Measurements from ENCODE around the gene SCFD1.

SCFD1 gene

GRCh38 chr14:30756594-30756993, 134.5 kb downstream of the SCFD1 start:
- WGBS, 2 experiments (ENCODE audit: insufficient coverage in 2 of 2): 71 to 95% methylated on average over 2 of the region's 2 CpGs
- no peaks in the 10 kb centered on the region for H3K36me3 ChIP-seq (ENCODE audit: control insufficient read depth, insufficient read depth, low read length)
- no peak overlapping the region for H3K4me3 ChIP-seq (ENCODE audit: extremely low read depth, insufficient read depth, low read length, poor library complexity, severe bottlenecking)
- H3K27ac ChIP-seq (ENCODE audit: low read depth, low read length, severe bottlenecking): no peak overlapping the region
- H3K4me1 ChIP-seq (ENCODE audit: control insufficient read depth, insufficient read depth, low read length, poor library complexity, severe bottlenecking): no peaks in the 10 kb centered on the region
- H3K9me3 ChIP-seq (ENCODE audit: control insufficient read depth, low read length): no peaks in the 10 kb centered on the region

DNA sequence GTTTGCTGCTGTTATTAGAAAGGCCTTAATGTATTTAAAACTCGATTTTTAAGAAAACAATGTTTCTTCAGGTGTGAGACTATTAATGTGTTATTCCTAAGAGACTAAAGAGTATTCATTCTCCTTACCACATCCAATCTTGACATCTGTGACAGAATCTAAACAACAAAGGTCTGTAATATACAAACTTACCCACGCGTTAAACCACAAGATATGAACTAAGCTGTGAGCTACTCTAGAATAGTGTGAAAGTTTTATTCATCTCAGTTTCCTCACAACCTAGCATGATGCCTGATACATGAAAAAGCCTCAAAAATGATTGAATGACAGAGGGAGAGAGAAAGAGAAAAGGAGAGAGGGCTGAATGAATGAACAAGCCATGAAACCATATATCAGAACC, 135.0 kb downstream of the SCFD1 start:
- no peaks in the 10 kb centered on the region for H3K9me3 ChIP-seq (ENCODE audit: control insufficient read depth, low read length)
- no peaks in the 10 kb centered on the region for H3K36me3 ChIP-seq (ENCODE audit: control insufficient read depth, insufficient read depth, low read length)
- H3K27ac ChIP-seq (ENCODE audit: low read depth, low read length, severe bottlenecking): no peak overlapping the region
- H3K4me1 ChIP-seq (ENCODE audit: control insufficient read depth, insufficient read depth, low read length, poor library complexity, severe bottlenecking): no peaks in the 10 kb centered on the region
- H3K4me3 ChIP-seq (ENCODE audit: extremely low read depth, insufficient read depth, low read length, poor library complexity, severe bottlenecking): no peak overlapping the region
- WGBS, 2 experiments (ENCODE audit: insufficient coverage in 2 of 2): no CpG with 5 or more reads among the region's 3 CpGs

DNA sequence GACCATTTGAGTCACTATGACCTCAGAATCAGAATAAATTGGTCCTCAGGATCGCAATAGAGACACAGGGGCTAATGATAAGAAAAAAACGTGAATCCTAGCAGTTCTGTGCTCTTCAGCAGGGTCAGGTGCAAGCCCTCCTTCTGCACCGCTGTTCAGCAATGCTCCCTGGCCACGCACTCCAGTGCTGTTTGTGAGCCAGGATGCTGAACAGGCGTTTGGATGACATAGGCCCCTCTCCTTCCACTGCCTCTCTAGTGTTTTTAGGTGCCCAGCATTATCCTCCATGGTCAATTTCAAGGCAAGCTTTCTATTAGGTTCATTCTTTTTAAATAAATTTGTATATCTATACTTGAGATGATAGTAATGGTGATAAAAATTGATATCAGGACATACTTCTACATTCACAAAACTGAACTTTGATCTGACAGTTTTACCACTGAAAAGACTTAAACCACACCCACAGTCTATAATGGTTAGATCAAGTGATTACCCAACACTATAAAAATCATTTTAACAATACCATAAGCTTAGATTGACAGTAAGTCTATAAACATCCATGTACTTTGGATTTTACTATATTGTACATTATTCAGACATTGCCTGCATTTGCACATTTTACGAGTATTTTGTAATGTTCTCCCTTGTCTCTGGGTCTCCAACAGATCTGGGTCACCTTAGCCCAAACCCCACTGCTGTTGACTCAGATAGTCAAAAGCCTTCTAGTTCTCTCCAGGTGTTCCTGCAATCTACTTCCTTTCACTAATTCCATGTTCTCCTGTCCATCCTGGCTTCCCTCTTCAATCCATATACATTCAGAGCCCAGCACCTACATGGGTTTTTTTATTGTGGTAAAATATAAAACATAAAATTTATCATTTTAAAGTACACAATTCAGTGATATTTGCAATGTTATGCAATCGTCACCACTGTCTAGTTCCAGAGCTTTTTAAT, 137.3 kb downstream of the SCFD1 start:
- Histone ChIP-seq H3K27ac (ENCODE audit: low read depth, low read length, severe bottlenecking) (no peak overlapping the region), H3K36me3 (ENCODE audit: control insufficient read depth, insufficient read depth, low read length) (no peaks in the 10 kb centered on the region), H3K4me1 (ENCODE audit: control insufficient read depth, insufficient read depth, low read length, poor library complexity, severe bottlenecking) (no peaks in the 10 kb centered on the region), H3K4me3 (ENCODE audit: extremely low read depth, insufficient read depth, low read length, poor library complexity, severe bottlenecking) (no peak overlapping the region), H3K9me3 (ENCODE audit: control insufficient read depth, low read length) (peaks cover 15% of the 10 kb centered on the region)
- 86 to 91% methylated on average over 7 of the region's 7 CpGs for WGBS, 2 experiments (ENCODE audit: insufficient coverage in 2 of 2)

DNA sequence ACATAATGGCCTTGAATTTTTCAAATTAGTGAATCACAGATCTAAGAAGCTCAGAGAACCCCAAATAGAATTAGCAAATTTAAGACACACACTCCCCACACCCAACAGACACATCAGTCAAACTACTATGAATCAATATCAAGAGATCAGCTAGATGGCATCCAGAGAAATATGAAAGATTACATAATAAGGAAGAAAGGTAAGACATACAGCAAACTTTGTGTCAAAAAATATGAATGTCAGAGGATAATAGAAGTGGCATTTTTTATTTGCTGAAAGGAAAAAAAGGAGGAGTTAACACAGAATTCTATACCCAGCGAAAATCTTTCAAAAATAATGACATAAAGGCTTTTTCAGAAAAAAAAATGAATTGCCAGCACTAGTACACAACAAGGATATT, 141.8 kb downstream of the SCFD1 start:
- H3K36me3 ChIP-seq (ENCODE audit: control insufficient read depth, insufficient read depth, low read length): no peaks in the 10 kb centered on the region
- H3K4me1 ChIP-seq (ENCODE audit: control insufficient read depth, insufficient read depth, low read length, poor library complexity, severe bottlenecking): no peaks in the 10 kb centered on the region
- no CpG with 5 or more reads among the region's 1 CpG for WGBS, 2 experiments (ENCODE audit: insufficient coverage in 2 of 2)
- H3K27ac ChIP-seq (ENCODE audit: low read depth, low read length, severe bottlenecking): no peak overlapping the region
- H3K4me3 ChIP-seq (ENCODE audit: extremely low read depth, insufficient read depth, low read length, poor library complexity, severe bottlenecking): no peak overlapping the region
- H3K9me3 ChIP-seq (ENCODE audit: control insufficient read depth, low read length): peaks cover 15% of the 10 kb centered on the region

DNA sequence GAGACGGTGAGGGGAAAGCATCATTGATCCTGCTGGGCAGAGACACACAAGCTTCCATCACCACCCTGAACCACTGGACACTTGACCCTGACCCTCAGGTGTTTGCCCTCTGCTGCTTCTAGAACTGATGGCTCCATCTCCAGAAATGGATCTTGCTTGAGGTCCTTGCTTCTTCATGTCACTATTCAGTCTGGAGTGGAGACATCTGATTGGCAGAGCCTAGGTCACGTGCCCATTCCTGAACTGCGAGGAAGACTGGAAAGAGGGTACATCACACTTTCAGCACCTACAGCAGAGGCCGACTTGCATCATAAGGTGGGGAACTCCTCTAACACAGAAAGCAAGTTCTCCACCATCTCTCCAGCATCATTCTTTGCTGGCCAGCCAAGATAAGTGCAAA, 145.5 kb downstream of the SCFD1 start:
- Histone ChIP-seq H3K4me1 (ENCODE audit: control insufficient read depth, insufficient read depth, low read length, poor library complexity, severe bottlenecking) (no peaks in the 10 kb centered on the region), H3K9me3 (ENCODE audit: control insufficient read depth, low read length) (peaks cover 14% of the 10 kb centered on the region), H3K27ac (ENCODE audit: low read depth, low read length, severe bottlenecking) (no peak overlapping the region), H3K36me3 (ENCODE audit: control insufficient read depth, insufficient read depth, low read length) (no peaks in the 10 kb centered on the region), H3K4me3 (ENCODE audit: extremely low read depth, insufficient read depth, low read length, poor library complexity, severe bottlenecking) (no peak overlapping the region)
- whole genome bisulfite sequencing, 2 experiments (ENCODE audit: insufficient coverage in 2 of 2): 94% methylated on average over 4 of the region's 4 CpGs; no CpG with 5 or more reads in 1 of the 2 experiments

GRCh38 chr14:30768791-30769190, 146.7 kb downstream of the SCFD1 start:
- H3K9me3 ChIP-seq (ENCODE audit: control insufficient read depth, low read length): peaks cover 4% of the 10 kb centered on the region
- H3K4me1 ChIP-seq (ENCODE audit: control insufficient read depth, insufficient read depth, low read length, poor library complexity, severe bottlenecking): no peaks in the 10 kb centered on the region
- H3K27ac ChIP-seq (ENCODE audit: low read depth, low read length, severe bottlenecking): no peak overlapping the region
- no CpG with 5 or more reads among the region's 1 CpG for WGBS, 2 experiments (ENCODE audit: insufficient coverage in 2 of 2)
- H3K36me3 ChIP-seq (ENCODE audit: control insufficient read depth, insufficient read depth, low read length): no peaks in the 10 kb centered on the region
- no peak overlapping the region for H3K4me3 ChIP-seq (ENCODE audit: extremely low read depth, insufficient read depth, low read length, poor library complexity, severe bottlenecking)

DNA sequence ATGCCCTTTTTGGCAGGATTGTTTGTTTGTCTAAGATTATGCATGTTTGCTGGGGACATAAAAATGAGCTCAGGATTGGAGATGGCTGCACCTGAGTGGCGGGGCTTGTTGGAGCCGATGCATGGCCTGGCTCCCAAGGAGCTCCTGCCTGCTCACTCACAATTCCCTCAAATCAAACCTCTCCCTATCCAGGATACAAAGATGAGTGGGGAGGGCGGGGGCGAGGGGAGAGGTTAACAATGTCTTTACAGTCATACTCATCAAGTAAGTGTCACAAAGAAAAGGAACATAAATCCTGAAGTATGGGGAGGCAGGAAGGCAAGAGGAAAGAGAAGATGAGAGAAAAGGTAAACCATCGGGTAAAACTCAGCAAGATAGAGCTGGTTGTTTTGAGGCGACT, 148.3 kb downstream of the SCFD1 start:
- H3K36me3 ChIP-seq (ENCODE audit: control insufficient read depth, insufficient read depth, low read length): no peaks in the 10 kb centered on the region
- H3K4me1 ChIP-seq (ENCODE audit: control insufficient read depth, insufficient read depth, low read length, poor library complexity, severe bottlenecking): no peaks in the 10 kb centered on the region
- H3K4me3 ChIP-seq (ENCODE audit: extremely low read depth, insufficient read depth, low read length, poor library complexity, severe bottlenecking): no peak overlapping the region
- no peaks in the 10 kb centered on the region for H3K9me3 ChIP-seq (ENCODE audit: control insufficient read depth, low read length)
- no peak overlapping the region for H3K27ac ChIP-seq (ENCODE audit: low read depth, low read length, severe bottlenecking)
- WGBS, 2 experiments (ENCODE audit: insufficient coverage in 2 of 2): 92 to 100% methylated on average over 1 to 2 of the region's 6 CpGs

GRCh38 chr14:30771595-30771994, 149.5 kb downstream of the SCFD1 start:
- no peaks in the 10 kb centered on the region for H3K9me3 ChIP-seq (ENCODE audit: control insufficient read depth, low read length)
- H3K27ac ChIP-seq (ENCODE audit: low read depth, low read length, severe bottlenecking): no peak overlapping the region
- WGBS, 2 experiments (ENCODE audit: insufficient coverage in 2 of 2): 89 to 91% methylated on average over 5 of the region's 5 CpGs
- H3K4me3 ChIP-seq (ENCODE audit: extremely low read depth, insufficient read depth, low read length, poor library complexity, severe bottlenecking): no peak overlapping the region
- no peaks in the 10 kb centered on the region for H3K4me1 ChIP-seq (ENCODE audit: control insufficient read depth, insufficient read depth, low read length, poor library complexity, severe bottlenecking)
- H3K36me3 ChIP-seq (ENCODE audit: control insufficient read depth, insufficient read depth, low read length): no peaks in the 10 kb centered on the region

DNA sequence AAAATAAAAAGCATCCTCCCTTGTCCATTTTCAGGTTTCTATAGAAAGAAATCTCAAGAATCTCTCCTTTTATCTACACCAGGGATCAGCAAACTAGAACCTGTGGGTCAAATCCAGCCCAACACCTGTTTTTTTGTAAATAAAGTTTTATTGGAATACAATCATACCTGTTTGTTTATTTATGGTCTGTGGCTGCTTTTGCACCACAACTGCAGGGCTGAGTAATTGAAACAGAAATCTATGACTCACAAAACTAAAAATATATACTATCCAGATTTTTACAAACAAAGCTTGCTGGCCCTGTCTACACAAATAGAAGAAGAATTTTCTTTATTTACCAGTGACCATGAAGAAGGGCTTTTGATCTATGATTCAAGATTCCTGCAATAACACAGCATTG, 157.1 kb downstream of the SCFD1 start:
- Histone ChIP-seq H3K9me3 (ENCODE audit: control insufficient read depth, low read length) (no peaks in the 10 kb centered on the region), H3K27ac (ENCODE audit: low read depth, low read length, severe bottlenecking) (no peak overlapping the region), H3K4me3 (ENCODE audit: extremely low read depth, insufficient read depth, low read length, poor library complexity, severe bottlenecking) (no peak overlapping the region), H3K36me3 (ENCODE audit: control insufficient read depth, insufficient read depth, low read length) (no peaks in the 10 kb centered on the region), H3K4me1 (ENCODE audit: control insufficient read depth, insufficient read depth, low read length, poor library complexity, severe bottlenecking) (no peaks in the 10 kb centered on the region)
